PC-9 (cell line): ENCODE data around the gene TMEM109. TPM values are rescaled to one million over a fixed set of nuclear protein-coding genes. Genes with fewer than 3 reads are reported as not detected.

ENCODE experiments used
- BruUV-seq: library from RNA; stranded (reverse); fragments of 400-500 nt; replicated peaks from 2 replicates; lab custom pipeline; 2021; lab: Mats Ljungman, UMichigan
- CTCF ChIA-PET: fragments of 300-600 bp; sonication (Branson Sonifier 250); formaldehyde crosslinking; loops from one replicate; lab custom pipeline; 2022; ENCODE audit warnings: antibody characterized with exemption; lab: Charles Lee
- POLR2A ChIA-PET: fragments of 300-600 bp; sonication (Branson Sonifier 250); formaldehyde crosslinking; loops from one replicate; lab custom pipeline; 2022; ENCODE audit warnings: antibody characterized with exemption; ENCODE audit not compliant: unreplicated experiment; lab: Charles Lee
- DNase-seq, 2 experiments: peaks; one replicate each; pipeline versions ENCODE4 v3.0.0 to v3.0.0-alpha.2; 2015 to 2022; ENCODE audit warnings: mixed read lengths in 1 of 2
- H2AFZ ChIP-seq: fragments of 200-600 bp; sonication (generic); 2 replicates; pipeline ENCODE4 v1.8.1; 2017; ENCODE audit warnings: antibody characterized with exemption
- H3F3A ChIP-seq: fragments of 200-600 bp; sonication (generic); 2 replicates; pipeline ENCODE4 v1.8.1; 2017; ENCODE audit warnings: antibody characterized with exemption, mild to moderate bottlenecking, low read depth; ENCODE audit not compliant: insufficient read depth
- H3K27ac ChIP-seq: fragments of 200-600 bp; sonication (generic); 2 replicates; pipeline ENCODE4 v1.6.1; 2016; ENCODE audit warnings: mixed run types
- H3K27me3 ChIP-seq: fragments of 200-600 bp; sonication (generic); 2 replicates; pipeline ENCODE4 v1.6.1; 2016; ENCODE audit warnings: low read depth, mixed run types; ENCODE audit not compliant: insufficient read depth
- H3K36me3 ChIP-seq: fragments of 200-600 bp; sonication (generic); 2 replicates; pipeline ENCODE4 v1.6.1; 2016; ENCODE audit warnings: low read depth, mixed run types
- H3K4me1 ChIP-seq: fragments of 200-600 bp; sonication (generic); replicated peaks from 2 replicates; pipeline ENCODE4 v1.6.1; 2016; ENCODE audit warnings: mixed run types; ENCODE audit not compliant: insufficient read depth
- H3K4me2 ChIP-seq: fragments of 200-600 bp; sonication (generic); 2 replicates; pipeline ENCODE4 v1.6.1; 2017; ENCODE audit warnings: mixed run types
- H3K4me3 ChIP-seq: fragments of 200-600 bp; sonication (generic); 2 replicates; pipeline ENCODE4 v1.6.1; 2016; ENCODE audit warnings: mixed run types
- H3K79me2 ChIP-seq: fragments of 200-600 bp; sonication (generic); 2 replicates; pipeline ENCODE4 v1.6.1; 2017; ENCODE audit warnings: low read depth, mixed run types
- H3K9me2 ChIP-seq: fragments of 200-600 bp; sonication (generic); 2 replicates; pipeline ENCODE4 v1.8.1; 2017; ENCODE audit warnings: mild to moderate bottlenecking; ENCODE audit not compliant: insufficient read depth
- H3K9me3 ChIP-seq: fragments of 200-600 bp; sonication (generic); 2 replicates; pipeline ENCODE4 v1.8.1; 2016; ENCODE audit warnings: low read depth; ENCODE audit not compliant: insufficient read depth
- H4K20me1 ChIP-seq: fragments of 200-600 bp; sonication (generic); 2 replicates; pipeline ENCODE4 v1.8.1; 2017; ENCODE audit not compliant: insufficient read depth
- CTCF ChIP-seq: fragments of 200-600 bp; sonication (generic); conservative IDR thresholded peaks from 2 replicates; pipeline ENCODE4 v1.6.1; 2017; ENCODE audit warnings: mixed run types, antibody characterized with exemption, mild to moderate bottlenecking, moderate library complexity
- EZH2 ChIP-seq: fragments of 200-600 bp; sonication (generic); IDR thresholded peaks from 2 replicates; pipeline ENCODE4 v1.8.0; 2017; ENCODE audit warnings: antibody characterized with exemption, low read depth
- intact Hi-C: fragments of 100-400 bp; cut with micrococcal nuclease; formaldehyde crosslinking; loops from one replicate; pipeline ENCODE4 v1.10.0; 2022; ENCODE audit not compliant: unreplicated experiment
- total RNA-seq: library from RNA; stranded (reverse); gene quantifications from 2 replicates; pipeline ENCODE4 v1.2.3, GENCODE V29; 2021

Gene TMEM109
- total RNA-seq, 1 experiment from 2014 or later, result 105 TPM

GRCh38 chr11:60912851-60913528, 968 bp upstream of the TMEM109 start:
- H3K4me2 ChIP-seq, result peak overlapping the region; percentile 92
- no peak overlapping the region for H3K27ac ChIP-seq
- H3K36me3 ChIP-seq, result no peaks in the 10 kb centered on the region
- no peaks in the 10 kb centered on the region for H3K9me3 ChIP-seq
- H4K20me1 ChIP-seq, result no peaks in the 10 kb centered on the region; the same call in 1 of the 2 replicates
- intact Hi-C loops, result no loop called here
- BruUV-seq, result no TSS peak
- peak overlapping the region; percentile 78; the same call in 1 of the 2 replicates for H3K4me3 ChIP-seq
- CTCF ChIA-PET, result interaction anchor here (0.6 to 1.2 kb wide), 2 partner anchors 12 to 14 kb away, joined by 3 to 6 read pairs; no protein-coding TSS in a partner anchor
- POLR2A ChIA-PET, result interaction anchor here (0.5 to 0.8 kb wide), 6 partner anchors 41 to 1928 kb away, joined by 3 to 8 read pairs (median 4); no protein-coding TSS in a partner anchor
- H3K9me2 ChIP-seq, result no peaks in the 10 kb centered on the region
- no peak for DNase-seq
- peaks cover 14% of the 10 kb centered on the region for H3F3A ChIP-seq
- H3K79me2 ChIP-seq, result peaks cover 36% of the 10 kb centered on the region
- peaks cover 31% of the 10 kb centered on the region for H3K4me1 ChIP-seq
- H2AFZ ChIP-seq, result peak overlapping the region; percentile 93
- no peak for TF ChIP-seq CTCF
- peaks cover 27% of the 10 kb centered on the region; the same call in 1 of the 2 replicates for H3K27me3 ChIP-seq

GRCh38 chr11:60914633-60915247, 782 bp downstream of the TMEM109 start:
- TF ChIP-seq EZH2 (no peak), CTCF (no peak)
- ChIA-PET POLR2A (interaction anchor here (0.6 to 0.8 kb wide), 2 partner anchors 209 to 220 kb away, joined by 3 to 7 read pairs; no protein-coding TSS in a partner anchor), CTCF (interaction anchor here (0.6 to 1.2 kb wide), 7 partner anchors 9 to 221 kb away, joined by 3 to 10 read pairs (median 4); no protein-coding TSS in a partner anchor)
- Histone ChIP-seq H3K79me2 (peaks cover 50% of the 10 kb centered on the region), H3K27ac (peak overlapping the region; percentile 49), H3K27me3 (peaks cover 12% of the 10 kb centered on the region; the same call in 1 of the 2 replicates), H3F3A (peaks cover 14% of the 10 kb centered on the region), H4K20me1 (peaks cover 4% of the 10 kb centered on the region; the same call in 1 of the 2 replicates), H3K36me3 (0 out of 2 replicates have a peak, but pooled peaks cover 5% of the 10 kb centered on the region), H3K4me2 (peak overlapping the region; percentile 92), H3K9me2 (no peaks in the 10 kb centered on the region), H2AFZ (peak overlapping the region; percentile 93), H3K4me1 (peaks cover 36% of the 10 kb centered on the region), H3K9me3 (no peaks in the 10 kb centered on the region), H3K4me3 (peak overlapping the region; percentile 78)
- intact Hi-C loops, result loop anchor here (1.0 to 2.0 kb wide), 2 partner anchors 215 to 272 kb away; no protein-coding TSS in a partner anchor
- BruUV-seq, result no TSS peak
- no peak for DNase-seq
